GM21528 (cell line): ENCODE results near the gene TYW1.
"Not testable (repeated sequence)": the region's sequence is repeated elsewhere in the genome, so short reads cannot be mapped to it uniquely, and the experiment has no call there.

ENCODE experiments used
- ATAC-seq: cut with Tn5 transposase; IDR thresholded peaks from one replicate; pipeline ENCODE4 v1.9.1; 2021; ENCODE audit warnings: mild to moderate bottlenecking, moderate library complexity; ENCODE audit not compliant: unreplicated experiment, low FRiP score

Gene TYW1

GRCh38 chr7:67120491-67120890 is 123.9 kb downstream of the TYW1 start:
- not testable (repeated sequence) for ATAC-seq

- ATAC-seq, result not testable (repeated sequence)
Measured at GRCh38 chr7:67128257-67128656, 131.6 kb downstream of the TYW1 start.

GRCh38 chr7:67130766-67131165 is 134.1 kb downstream of the TYW1 start:
- ATAC-seq, result not testable (repeated sequence)

- ATAC-seq, result not testable (repeated sequence)
Measured at GRCh38 chr7:67134912-67135311, 138.3 kb downstream of the TYW1 start.

- not testable (repeated sequence) for ATAC-seq
Measured at GRCh38 chr7:67135617-67136486, 139.2 kb downstream of the TYW1 start.

GRCh38 chr7:67137489-67137888 is 140.9 kb downstream of the TYW1 start:
- ATAC-seq, result not testable (repeated sequence)

GRCh38 chr7:67139876-67140275 is 143.2 kb downstream of the TYW1 start:
- ATAC-seq, result not testable (repeated sequence)

- not testable (repeated sequence) for ATAC-seq
Measured at GRCh38 chr7:67141001-67141400, 144.4 kb downstream of the TYW1 start.

- not testable (repeated sequence) for ATAC-seq
Measured at GRCh38 chr7:67143091-67143786, 146.6 kb downstream of the TYW1 start.

- ATAC-seq, result not testable (repeated sequence)
Measured at GRCh38 chr7:67145581-67146193, 149.1 kb downstream of the TYW1 start.

GRCh38 chr7:67149131-67149530 is 152.5 kb downstream of the TYW1 start:
- not testable (repeated sequence) for ATAC-seq

- ATAC-seq, result not testable (repeated sequence)
Measured at GRCh38 chr7:67154374-67154773, 157.7 kb downstream of the TYW1 start.

- ATAC-seq, result not testable (repeated sequence)
Measured at GRCh38 chr7:67156064-67156463, 159.4 kb downstream of the TYW1 start.

GRCh38 chr7:67163285-67163684 is 166.7 kb downstream of the TYW1 start:
- ATAC-seq, result not testable (repeated sequence)

GRCh38 chr7:67171151-67171550 is 174.5 kb downstream of the TYW1 start:
- ATAC-seq, result not testable (repeated sequence)

- ATAC-seq, result not testable (repeated sequence)
Measured at GRCh38 chr7:67176730-67177129, 180.1 kb downstream of the TYW1 start.

GRCh38 chr7:67178915-67179688 is 182.5 kb downstream of the TYW1 start:
- ATAC-seq, result not testable (repeated sequence)

- not testable (repeated sequence) for ATAC-seq
Measured at GRCh38 chr7:67182956-67183750, 186.5 kb downstream of the TYW1 start.

GRCh38 chr7:67184912-67185659 is 188.5 kb downstream of the TYW1 start:
- not testable (repeated sequence) for ATAC-seq
